ENCODE results near the gene RCBTB1.
A peak's percentile ranks its signal among the peaks of the same experiment; 100 is the strongest.

The RCBTB1 gene

DNA sequence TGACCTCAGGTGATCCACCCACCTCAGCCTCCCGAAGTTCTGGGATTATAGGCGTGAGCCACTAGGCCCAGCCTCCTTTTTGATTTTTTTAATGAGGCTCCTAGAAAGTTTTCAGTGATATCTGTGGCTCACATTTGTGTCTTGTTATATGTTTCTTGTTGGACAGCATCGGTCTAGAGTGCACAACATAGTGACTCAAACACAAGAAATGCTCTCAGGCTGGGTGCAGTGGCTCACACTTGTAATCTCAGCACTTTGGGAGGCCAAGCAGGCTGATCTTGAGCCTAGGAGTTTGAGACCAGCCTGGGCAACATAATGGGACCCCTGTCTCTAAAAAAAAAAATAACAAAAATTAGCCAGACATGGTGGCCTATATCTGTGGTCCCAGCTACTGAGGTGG is 81.4 kb downstream of the RCBTB1 start:
- TF ChIP-seq CTCF (IDR thresholded peaks at IDR 0.05; ENCODE audit: low read depth, low read length) = no peak
- no peak overlapping the region for H3K4me3 ChIP-seq (ENCODE audit: low read depth, low read length)

GRCh38 chr13:49502954-49503353 is 82.4 kb downstream of the RCBTB1 start:
- H3K4me3 ChIP-seq (ENCODE audit: low read depth, low read length) = no peak overlapping the region
- TF ChIP-seq CTCF (IDR thresholded peaks at IDR 0.05; ENCODE audit: low read depth, low read length) = no peak

- peak overlapping the region; percentile 28 for H3K4me3 ChIP-seq (ENCODE audit: low read depth, low read length)
- TF ChIP-seq CTCF (IDR thresholded peaks at IDR 0.05; ENCODE audit: low read depth, low read length) = no peak
Observed at GRCh38 chr13:49499889-49500660, 85.3 kb downstream of the RCBTB1 start.

- H3K4me3 ChIP-seq (ENCODE audit: low read depth, low read length) = no peak overlapping the region
- no peak for TF ChIP-seq CTCF (IDR thresholded peaks at IDR 0.05; ENCODE audit: low read depth, low read length)
Observed at GRCh38 chr13:49498206-49498605, 87.2 kb downstream of the RCBTB1 start.

DNA sequence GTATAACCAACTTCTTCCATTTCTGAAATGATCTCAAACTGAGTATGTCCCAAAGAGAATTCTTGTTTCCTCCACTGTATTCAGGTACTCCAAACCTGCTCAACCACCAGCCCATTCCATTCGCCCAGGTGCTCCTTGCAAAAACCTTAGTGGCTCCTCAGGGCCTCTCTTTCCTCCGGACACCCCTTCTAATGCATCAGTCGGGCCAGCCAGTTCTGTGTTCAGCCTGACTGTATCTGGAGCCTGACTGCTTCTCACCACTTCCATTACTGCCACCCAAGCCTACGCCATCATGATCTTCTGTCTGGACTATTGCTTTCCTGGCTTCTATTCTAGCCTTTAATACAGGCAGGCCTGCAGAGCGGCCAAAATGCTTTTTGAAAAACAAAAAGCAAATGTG is 88.1 kb downstream of the RCBTB1 start:
- H3K4me3 ChIP-seq (ENCODE audit: low read depth, low read length) = no peak overlapping the region
- TF ChIP-seq CTCF (IDR thresholded peaks at IDR 0.05; ENCODE audit: low read depth, low read length) = no peak

DNA sequence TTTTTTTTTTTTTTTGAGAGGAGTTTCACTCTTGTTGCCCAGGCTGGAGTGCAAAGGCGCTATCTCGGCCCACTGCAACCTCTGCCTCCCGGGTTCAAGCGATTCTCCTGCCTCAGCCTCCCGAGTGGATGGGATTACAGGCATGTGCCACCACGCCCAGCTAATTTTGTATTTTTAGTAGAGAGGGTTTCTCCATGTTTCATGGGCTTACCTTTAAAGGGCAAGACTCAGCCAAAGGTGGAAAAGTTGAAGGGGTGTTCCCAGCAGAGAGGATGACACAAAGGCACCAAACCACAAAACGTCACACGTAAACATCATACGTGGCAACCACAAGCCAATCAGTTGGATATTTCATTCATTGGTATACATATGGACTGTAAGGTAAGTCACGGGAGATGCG is 88.5 kb downstream of the RCBTB1 start:
- H3K4me3 ChIP-seq (ENCODE audit: low read depth, low read length) = peak overlapping the region; percentile 57

DNA sequence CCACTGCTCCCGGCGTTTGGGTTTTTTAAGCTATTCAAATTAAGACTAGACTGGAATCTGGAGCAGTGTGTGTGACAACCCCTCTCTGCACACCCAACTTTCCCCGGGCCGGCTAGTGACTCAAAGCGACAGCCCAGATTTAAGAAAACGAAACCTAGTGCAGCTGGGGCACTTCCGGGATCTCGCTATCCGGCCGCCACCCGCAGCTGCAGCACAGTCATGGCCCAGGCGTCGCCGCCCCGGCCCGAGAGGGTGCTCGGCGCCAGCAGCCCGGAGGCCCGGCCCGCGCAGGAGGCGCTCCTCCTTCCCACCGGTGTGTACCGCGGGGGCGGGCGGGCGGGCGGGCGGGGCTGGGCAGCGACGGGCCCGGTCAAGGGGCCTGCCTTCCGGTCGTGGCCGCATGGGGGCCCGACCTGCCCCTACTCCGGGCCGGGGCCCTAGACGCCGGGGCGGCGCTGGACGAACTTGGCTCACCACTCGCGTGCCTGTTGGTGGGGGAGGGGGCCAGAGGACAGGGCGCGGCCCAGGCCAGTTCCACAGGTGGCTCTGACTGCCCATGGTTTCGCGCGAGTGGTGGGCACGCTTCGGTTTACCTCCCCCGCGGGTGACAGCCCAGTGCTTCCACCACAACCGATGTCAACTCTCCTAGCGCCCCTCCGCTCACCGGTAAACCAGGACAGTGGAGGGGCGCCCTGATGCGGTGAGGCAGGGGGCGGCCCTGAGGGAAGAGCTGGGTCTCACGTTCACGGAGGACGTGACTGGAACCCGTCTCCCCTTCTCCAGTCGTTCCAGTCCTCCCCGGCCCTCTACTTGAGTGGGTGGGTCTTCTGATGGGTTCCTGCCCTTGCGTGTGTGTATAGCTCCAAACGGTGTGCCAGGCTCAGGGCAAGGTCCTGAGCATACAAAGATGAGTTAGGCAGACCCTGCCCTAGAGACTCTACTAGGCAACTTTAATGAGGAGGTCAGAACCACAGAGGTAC is 89.3 kb downstream of the RCBTB1 start, which contains the start of gene PHF11:
Gene PHF11 (plus strand): TSS at position 171 of the 980 bp plus-strand sequence. CDS start 49 bp downstream, at position 220.
- H3K4me3 ChIP-seq (ENCODE audit: low read depth, low read length) = peak within 1 kb of the TSS; percentile 57
- TF ChIP-seq CTCF (IDR thresholded peaks at IDR 0.05; ENCODE audit: low read depth, low read length) = no peak
